ENCODE measurements around the gene CCDC102A.

DNA sequence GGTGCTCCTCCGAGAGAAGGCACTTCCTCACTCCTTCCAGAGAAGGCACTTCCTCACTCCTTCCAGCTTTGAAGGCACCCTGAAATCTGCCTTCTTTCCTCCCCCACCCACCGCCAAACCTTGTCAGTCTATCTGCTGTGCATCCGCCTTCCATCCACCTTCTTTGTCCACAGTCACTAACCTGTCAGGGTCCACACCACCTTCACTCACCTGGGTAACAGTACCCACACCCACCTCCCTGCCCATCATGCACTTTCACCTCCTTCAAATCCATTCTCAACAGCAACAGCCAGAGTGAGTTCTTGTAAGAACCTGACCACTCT lies 5.2 kb downstream of the CCDC102A start:
- TF ChIP-seq, protein P1, sequence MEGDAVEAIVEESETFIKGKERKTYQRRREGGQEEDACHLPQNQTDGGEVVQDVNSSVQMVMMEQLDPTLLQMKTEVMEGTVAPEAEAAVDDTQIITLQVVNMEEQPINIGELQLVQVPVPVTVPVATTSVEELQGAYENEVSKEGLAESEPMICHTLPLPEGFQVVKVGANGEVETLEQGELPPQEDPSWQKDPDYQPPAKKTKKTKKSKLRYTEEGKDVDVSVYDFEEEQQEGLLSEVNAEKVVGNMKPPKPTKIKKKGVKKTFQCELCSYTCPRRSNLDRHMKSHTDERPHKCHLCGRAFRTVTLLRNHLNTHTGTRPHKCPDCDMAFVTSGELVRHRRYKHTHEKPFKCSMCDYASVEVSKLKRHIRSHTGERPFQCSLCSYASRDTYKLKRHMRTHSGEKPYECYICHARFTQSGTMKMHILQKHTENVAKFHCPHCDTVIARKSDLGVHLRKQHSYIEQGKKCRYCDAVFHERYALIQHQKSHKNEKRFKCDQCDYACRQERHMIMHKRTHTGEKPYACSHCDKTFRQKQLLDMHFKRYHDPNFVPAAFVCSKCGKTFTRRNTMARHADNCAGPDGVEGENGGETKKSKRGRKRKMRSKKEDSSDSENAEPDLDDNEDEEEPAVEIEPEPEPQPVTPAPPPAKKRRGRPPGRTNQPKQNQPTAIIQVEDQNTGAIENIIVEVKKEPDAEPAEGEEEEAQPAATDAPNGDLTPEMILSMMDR (conservative IDR thresholded peaks at IDR 0.05) = no peak
- TF ChIP-seq EZH2 (IDR thresholded peaks at IDR 0.05; ENCODE audit: low read depth) = no peak
